ENCODE results near the gene ATP9B. TPM values are rescaled to one million over a fixed set of nuclear protein-coding genes. Genes with fewer than 3 reads are reported as not detected.

ATP9B gene
- total and polyA plus RNA-seq, 10 of the 15 experiments (the other 5 are each of a cell fraction or from before 2014, with no cell fraction given): 0.74 to 20.7 (median 12.9) TPM

GRCh38 chr18:79418642-79419041 is 349.4 kb downstream of the ATP9B start:
- ChIA-PET POLR2A (no interaction called here), RAD21 (ENCODE audit: unreplicated experiment) (no interaction called here), SMC1A (ENCODE audit: uncharacterized antibody, unreplicated experiment) (interaction anchor here (0.6 kb wide), 1 partner anchor 20 kb away, joined by 3 read pairs; no protein-coding TSS in a partner anchor), CTCF (no interaction called here)
- no peak overlapping the region for H3K4me2 ChIP-seq (ENCODE audit: control insufficient read depth, insufficient read depth)
- no peaks in the 10 kb centered on the region for H3K79me2 ChIP-seq (ENCODE audit: control insufficient read depth, insufficient read depth, low read length)
- peaks cover 0 to 11% of the 10 kb centered on the region in 2 experiments; a peak in 2 of 4 replicates for H3K36me3 ChIP-seq (ENCODE audit: control insufficient read depth in 2 of 2, insufficient read depth in 2 of 2, low read length in 1 of 2)
- H3K9ac ChIP-seq (ENCODE audit: control insufficient read depth, insufficient read depth, low read length): no peak overlapping the region
- in situ Hi-C loops (cut with MboI) (no loop called here), intact Hi-C loops (cut with micrococcal nuclease; ENCODE audit: unreplicated experiment) (no loop called here)
- no peaks in the 10 kb centered on the region for H3K9me3 ChIP-seq (replicated peaks; ENCODE audit: control insufficient read depth, insufficient read depth, low read length)
- ATAC-seq (no peak), FAIRE-seq (no peak), DNase-seq (ENCODE audit: low read depth, low spot score) (no peak)
- no peak overlapping the region for H3K27ac ChIP-seq (ENCODE audit: control insufficient read depth, insufficient read depth)
- no peak overlapping the region for H3K4me3 ChIP-seq
- H3K27me3 ChIP-seq (replicated peaks in 1 of 2; ENCODE audit: control insufficient read depth in 2 of 2, insufficient read depth in 2 of 2, low read length in 1 of 2): no peaks in the 10 kb centered on the region
- no TSS peak for BruUV-seq (replicated peaks)
- 85% methylated on average over 11 of the region's 11 CpGs for WGBS (ENCODE audit: insufficient coverage, insufficient replicate concordance, low lambda C conversion rate, missing lambda C conversion rate)
- H4K20me1 ChIP-seq (ENCODE audit: control insufficient read depth, insufficient read depth): no peaks in the 10 kb centered on the region; the same call in 1 of the 2 replicates
- TF ChIP-seq RELA (IDR thresholded peaks at IDR 0.05; ENCODE audit: borderline replicate concordance, partially characterized antibody): no peak
- TF ChIP-seq USF2 (IDR thresholded peaks at IDR 0.05; ENCODE audit: borderline replicate concordance, low read depth, low read length): no peak
- TF ChIP-seq EGR1 (IDR thresholded peaks at IDR 0.05; ENCODE audit: borderline replicate concordance in 1 of 2, low read depth in 2 of 2, low read length in 2 of 2): no peak
- TF ChIP-seq ZNF274 (IDR thresholded peaks at IDR 0.05; ENCODE audit: insufficient read depth, insufficient read length): no peak
- no peak for TF ChIP-seq ZNF622 (IDR thresholded peaks at IDR 0.05)
- no peak for TF ChIP-seq ZZZ3 (IDR thresholded peaks at IDR 0.05; ENCODE audit: control insufficient read depth, insufficient read length, low read depth)
- TF ChIP-seq KLF5 (IDR thresholded peaks at IDR 0.05; ENCODE audit: partially characterized antibody): no peak
- H3K4me1 ChIP-seq (ENCODE audit: control insufficient read depth, insufficient read depth, low read length): peaks cover 5% of the 10 kb centered on the region; the same call in 1 of the 2 replicates
- no peak overlapping the region for H2AFZ ChIP-seq (ENCODE audit: control insufficient read depth, low read depth, low read length)
